Panc1 (cell line): Measurements from ENCODE around the gene SNX4.

ENCODE experiments used
- CTCF ChIP-seq: fragments of 450-650 bp; IDR thresholded peaks from 2 replicates; pipeline ENCODE4 v1.5.1; 2017; ENCODE audit warnings: mild to moderate bottlenecking
- POLR2AphosphoS5 ChIP-seq: IDR thresholded peaks from 2 replicates; pipeline ENCODE4 v1.6.1; 2012; ENCODE audit warnings: mild to moderate bottlenecking, low read depth, low read length, moderate library complexity
- SIN3A ChIP-seq: IDR thresholded peaks from 2 replicates; pipeline ENCODE4 v1.6.1; 2012; ENCODE audit warnings: low read depth, mild to moderate bottlenecking, low read length, moderate library complexity, borderline replicate concordance; ENCODE audit not compliant: insufficient read depth
- TCF7L2 ChIP-seq: IDR thresholded peaks from 2 replicates; pipeline ENCODE4 v1.6.1; 2011; ENCODE audit warnings: mild to moderate bottlenecking, low read depth, low read length, inconsistent platforms
- TF ChIP-seq, protein P1 (sequence below), 2 experiments: IDR thresholded peaks; 2 replicates each; pipeline ENCODE4 v1.6.1; 2011 to 2012; ENCODE audit warnings: low read depth in 2 of 2, control low read depth in 1 of 2, low read length in 1 of 2, mild to moderate bottlenecking in 1 of 2, moderate library complexity in 1 of 2; ENCODE audit not compliant: insufficient read depth in 1 of 2

GRCh38 chr3:125556314-125556713 lies 36.3 kb upstream of the SNX4 start:
- TF ChIP-seq TCF7L2: no peak
- no peak for TF ChIP-seq CTCF
- TF ChIP-seq POLR2AphosphoS5: no peak
- TF ChIP-seq SIN3A: no peak
- TF ChIP-seq, protein P1, sequence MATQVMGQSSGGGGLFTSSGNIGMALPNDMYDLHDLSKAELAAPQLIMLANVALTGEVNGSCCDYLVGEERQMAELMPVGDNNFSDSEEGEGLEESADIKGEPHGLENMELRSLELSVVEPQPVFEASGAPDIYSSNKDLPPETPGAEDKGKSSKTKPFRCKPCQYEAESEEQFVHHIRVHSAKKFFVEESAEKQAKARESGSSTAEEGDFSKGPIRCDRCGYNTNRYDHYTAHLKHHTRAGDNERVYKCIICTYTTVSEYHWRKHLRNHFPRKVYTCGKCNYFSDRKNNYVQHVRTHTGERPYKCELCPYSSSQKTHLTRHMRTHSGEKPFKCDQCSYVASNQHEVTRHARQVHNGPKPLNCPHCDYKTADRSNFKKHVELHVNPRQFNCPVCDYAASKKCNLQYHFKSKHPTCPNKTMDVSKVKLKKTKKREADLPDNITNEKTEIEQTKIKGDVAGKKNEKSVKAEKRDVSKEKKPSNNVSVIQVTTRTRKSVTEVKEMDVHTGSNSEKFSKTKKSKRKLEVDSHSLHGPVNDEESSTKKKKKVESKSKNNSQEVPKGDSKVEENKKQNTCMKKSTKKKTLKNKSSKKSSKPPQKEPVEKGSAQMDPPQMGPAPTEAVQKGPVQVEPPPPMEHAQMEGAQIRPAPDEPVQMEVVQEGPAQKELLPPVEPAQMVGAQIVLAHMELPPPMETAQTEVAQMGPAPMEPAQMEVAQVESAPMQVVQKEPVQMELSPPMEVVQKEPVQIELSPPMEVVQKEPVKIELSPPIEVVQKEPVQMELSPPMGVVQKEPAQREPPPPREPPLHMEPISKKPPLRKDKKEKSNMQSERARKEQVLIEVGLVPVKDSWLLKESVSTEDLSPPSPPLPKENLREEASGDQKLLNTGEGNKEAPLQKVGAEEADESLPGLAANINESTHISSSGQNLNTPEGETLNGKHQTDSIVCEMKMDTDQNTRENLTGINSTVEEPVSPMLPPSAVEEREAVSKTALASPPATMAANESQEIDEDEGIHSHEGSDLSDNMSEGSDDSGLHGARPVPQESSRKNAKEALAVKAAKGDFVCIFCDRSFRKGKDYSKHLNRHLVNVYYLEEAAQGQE (IDR thresholded peaks at IDR 0.05; ENCODE audit: insufficient read depth in 1 of 2, low read depth in 2 of 2, low read length in 1 of 2): no peak
